HepG2 (cell line): ENCODE measurements around the gene CDH23. TPM values are rescaled to one million over a fixed set of nuclear protein-coding genes. Genes with fewer than 3 reads are reported as not detected.

ENCODE experiments used
- ATAC-seq: fragments of 200-7000 bp; cut with Tn5 transposase; 3 replicates; pipeline ENCODE4 v1.9.1; 2020; ENCODE audit warnings: mild to moderate bottlenecking, moderate library complexity
- BruUV-seq: library from RNA; stranded (reverse); fragments of 400-500 nt; replicated peaks from 2 replicates; lab custom pipeline; 2021; lab: Mats Ljungman, UMichigan
- CTCF ChIA-PET: fragments of 300-600 bp; formaldehyde crosslinking; extraction: SDS; loops from one replicate; lab custom pipeline; 2021; ENCODE audit warnings: low total read pairs, inconsistent platforms, low intra/inter-chr PET ratio; lab: Yijun Ruan, JAX
- POLR2A ChIA-PET: fragments of 350-600 bp; sonication (Branson Sonifier 250); formaldehyde crosslinking; loops from one replicate; lab custom pipeline; 2020; ENCODE audit warnings: antibody characterized with exemption, inconsistent platforms; lab: Yijun Ruan, JAX
- DNase-seq: peaks from one replicate; pipeline ENCODE4 v3.0.0-alpha.2; 2015; ENCODE audit warnings: low spot score
- FAIRE-seq: peaks from 3 replicates; lab custom pipeline; 2011; peaks lifted over from hg19 to GRCh38; lab: Jason Lieb, UNC
- H2AFZ ChIP-seq: one replicate; pipeline ENCODE4 v1.6.1; 2011; ENCODE audit warnings: low read length, inconsistent platforms
- H3K27ac ChIP-seq: fragments of 300-600 bp; 3 replicates; pipeline ENCODE4 v1.8.0; 2011; ENCODE audit warnings: mixed run types, mild to moderate bottlenecking, mixed read lengths, low read length, inconsistent platforms; ENCODE audit not compliant: insufficient read depth; ENCODE audit errors: extremely low read length
- H3K27me3 ChIP-seq, 2 experiments: fragments of 200-600 bp in 1 of 2; 2 replicates in 1 of 2; 3 replicates in 1 of 2; pipeline versions ENCODE4 v1.6.0 to v1.8.0; 2011; ENCODE audit warnings: low read length in 2 of 2, mild to moderate bottlenecking in 2 of 2, moderate library complexity in 2 of 2, inconsistent platforms in 1 of 2; ENCODE audit not compliant: insufficient read depth in 2 of 2, control insufficient read depth in 1 of 2
- H3K36me3 ChIP-seq, 2 experiments: fragments of 200-600 bp in 1 of 2; replicated peaks in 1 of 2; 2 replicates in 1 of 2; 3 replicates in 1 of 2; pipeline versions ENCODE4 v1.5.1 to v1.8.0; 2011; ENCODE audit warnings: low read length in 2 of 2, inconsistent platforms in 1 of 2; ENCODE audit not compliant: insufficient read depth in 2 of 2, control insufficient read depth in 1 of 2
- H3K4me1 ChIP-seq: 2 replicates; pipeline ENCODE4 v1.5.1; 2012; ENCODE audit warnings: low read length, inconsistent platforms; ENCODE audit not compliant: insufficient read depth
- H3K4me2 ChIP-seq: 2 replicates; pipeline ENCODE4 v1.6.0; 2011; ENCODE audit warnings: low read depth, low read length, inconsistent platforms
- H3K4me3 ChIP-seq, 3 experiments: fragments of 200-600 bp in 1 of 3; sonication (generic), shearing (Covaris generic) in 1 of 3; replicated peaks in 1 of 3; 2 replicates each; pipeline ENCODE4 v1.5.1; 2011 to 2016; ENCODE audit warnings: low read length in 3 of 3, inconsistent platforms in 2 of 3, low read depth in 2 of 3, mild to moderate bottlenecking in 2 of 3, control low read depth in 1 of 3, mixed read lengths in 1 of 3; ENCODE audit not compliant: insufficient read depth in 1 of 3
- H3K79me2 ChIP-seq: one replicate; pipeline ENCODE4 v1.6.1; 2011; ENCODE audit warnings: low read length, inconsistent platforms; ENCODE audit not compliant: insufficient read depth
- H3K9ac ChIP-seq: 2 replicates; pipeline ENCODE4 v1.6.0; 2011; ENCODE audit warnings: mild to moderate bottlenecking, low read depth, low read length, inconsistent platforms; ENCODE audit not compliant: insufficient read depth
- H3K9me3 ChIP-seq: 2 replicates; pipeline ENCODE4 v1.5.1; 2012; ENCODE audit warnings: mild to moderate bottlenecking, low read length
- H4K20me1 ChIP-seq: 2 replicates; pipeline ENCODE4 v1.6.0; 2011; ENCODE audit warnings: inconsistent platforms, mild to moderate bottlenecking, low read length, moderate library complexity; ENCODE audit not compliant: insufficient read depth
- FOSL1 ChIP-seq: sonication (generic); formaldehyde crosslinking; IDR thresholded peaks from 2 replicates; pipeline ENCODE4 v1.9.0; 2021; ENCODE audit warnings: missing genetic modification reagents, borderline replicate concordance
- HNRNPK ChIP-seq: fragments of 200-400 bp; formaldehyde crosslinking; IDR thresholded peaks from 2 replicates; pipeline ENCODE4 v1.6.1; 2018; ENCODE audit warnings: low read length, low read depth, moderate library complexity, mild to moderate bottlenecking; ENCODE audit not compliant: poor library complexity, severe bottlenecking
- KIAA2018 ChIP-seq: sonication (generic); formaldehyde crosslinking; IDR thresholded peaks from 2 replicates; pipeline ENCODE4 v1.5.0; 2020; ENCODE audit warnings: mild to moderate bottlenecking, missing genetic modification reagents, borderline replicate concordance
- KLF12 ChIP-seq: sonication (generic); formaldehyde crosslinking; IDR thresholded peaks from 2 replicates; pipeline ENCODE4 v1.4.0; 2020; ENCODE audit warnings: missing genetic modification reagents, borderline replicate concordance
- KMT2A ChIP-seq: sonication (generic); formaldehyde crosslinking; IDR thresholded peaks from 2 replicates; pipeline ENCODE4 v1.4.0; 2020; ENCODE audit warnings: missing genetic modification reagents
- PHB2 ChIP-seq: fragments of 450-650 bp; IDR thresholded peaks from 2 replicates; pipeline ENCODE4 v1.6.1; 2018; ENCODE audit not compliant: partially characterized antibody
- SOX5 ChIP-seq: IDR thresholded peaks from 2 replicates; pipeline ENCODE4 v1.6.1; 2016; ENCODE audit warnings: borderline replicate concordance
- SRSF4 ChIP-seq: fragments of 200-400 bp; formaldehyde crosslinking; IDR thresholded peaks from one replicate; pipeline ENCODE4 v1.6.1; 2018; ENCODE audit warnings: mild to moderate bottlenecking, low read depth, low read length, moderate library complexity; ENCODE audit not compliant: poor library complexity, severe bottlenecking
- THRA ChIP-seq: sonication (generic); formaldehyde crosslinking; IDR thresholded peaks from 2 replicates; pipeline ENCODE4 v1.4.0; 2020; ENCODE audit warnings: missing genetic modification reagents, borderline replicate concordance
- ZBTB37 ChIP-seq: sonication (generic); formaldehyde crosslinking; IDR thresholded peaks from 2 replicates; pipeline ENCODE4 v1.4.0; 2020; ENCODE audit warnings: mild to moderate bottlenecking, missing genetic modification reagents
- ZC3H4 ChIP-seq: sonication (generic); formaldehyde crosslinking; IDR thresholded peaks from 2 replicates; pipeline ENCODE4 v1.4.0; 2020; ENCODE audit warnings: missing genetic modification reagents, borderline replicate concordance
- ZNF468 ChIP-seq: sonication (generic); formaldehyde crosslinking; IDR thresholded peaks from 2 replicates; pipeline ENCODE4 v1.8.0; 2022; ENCODE audit warnings: mild to moderate bottlenecking, moderate library complexity, missing genetic modification reagents
- ZNF883 ChIP-seq: sonication (generic); formaldehyde crosslinking; IDR thresholded peaks from 2 replicates; pipeline ENCODE4 v1.5.1; 2020; ENCODE audit warnings: mild to moderate bottlenecking, missing genetic modification reagents; ENCODE audit errors: not compliant biosample characterization
- WGBS: methylation state at CpG from one replicate; pipeline ENCODE4 v1.1.6; 2017; ENCODE audit warnings: low lambda C conversion rate; 5-methylcytosine and 5-hydroxymethylcytosine counted together
- in situ Hi-C: cut with HindIII; loops from 2 replicates; pipeline ENCODE4 v1.10.0; 2017; ENCODE audit warnings: low pct_unique_long_range_greater_than_20kb; ENCODE audit not compliant: extremely low pct_ligation_motif_present
- intact Hi-C: fragments of 100-400 bp; cut with micrococcal nuclease; formaldehyde crosslinking; loops from one replicate; pipeline ENCODE4 v1.10.0; 2022; ENCODE audit not compliant: unreplicated experiment
- polyA plus RNA-seq, 8 experiments: library from polyadenylated mRNA; depleted of rRNA in 3 of 8; stranded (reverse) in 7 of 8; unstranded in 1 of 8; fragments of >200 nt; fragmentation: Illumina TruSeq in 4 of 8; extraction: Trizol in 4 of 8; gene quantifications; 2 replicates each; pipeline versions ENCODE4 v1.2.1 to v1.2.3, GENCODE V29; 2011 to 2016; ENCODE audit warnings: low read depth in 4 of 8, missing spikeins in 1 of 8, mixed read lengths in 1 of 8; ENCODE audit not compliant: insufficient read depth in 1 of 8
- total RNA-seq, 5 experiments: library from RNA; depleted of rRNA; stranded (reverse); fragments of >200 nt; fragmentation: Illumina TruSeq; extraction: Trizol; gene quantifications; 2 replicates each; pipeline ENCODE4 v1.2.3, GENCODE V29; 2016; ENCODE audit warnings: low read depth in 1 of 5

Gene CDH23
- total and polyA plus RNA-seq, 2 of the 13 experiments (the other 11 are each of a cell fraction or from before 2014, with no cell fraction given) = 0.13 TPM; not detected in 1

- ChIA-PET POLR2A (no interaction called here), CTCF (no interaction called here)
- ATAC-seq (no peak), FAIRE-seq (no peak), DNase-seq (no peak)
- BruUV-seq = no TSS peak
- Histone ChIP-seq H3K9ac (no peak overlapping the region), H3K4me2 (no peak overlapping the region), H3K36me3 (no peaks in the 10 kb centered on the region), H3K79me2 (no peaks in the 10 kb centered on the region), H2AFZ (no peak overlapping the region), H4K20me1 (no peaks in the 10 kb centered on the region), H3K9me3 (no peaks in the 10 kb centered on the region), H3K4me1 (no peaks in the 10 kb centered on the region), H3K27ac (no peak overlapping the region), H3K27me3 (peaks cover 0 to 26% of the 10 kb centered on the region in 2 experiments; a peak in 2 of 5 replicates), H3K4me3 (no peak overlapping the region)
- TF ChIP-seq ZC3H4 (CRISPR knock-in tag) (no peak), ZNF468 (CRISPR knock-in tag) (no peak), ZBTB37 (CRISPR knock-in tag) (no peak), HNRNPK (no peak), SOX5 (CRISPR knock-in tag) (no peak), THRA (no peak), KIAA2018 (CRISPR knock-in tag) (no peak), SRSF4 (no peak), KLF12 (CRISPR knock-in tag) (no peak), ZNF883 (no peak), KMT2A (CRISPR knock-in tag) (no peak), FOSL1 (CRISPR knock-in tag) (no peak), PHB2 (no peak)
- in situ Hi-C loops (no loop called here), intact Hi-C loops (no loop called here)
- WGBS = 5% methylated on average over 3 of the region's 3 CpGs
These were observed 162.3 kb downstream of the CDH23 start for GRCh38 chr10:71558991-71559390.
